ENCODE results near the gene TXNL1.

The TXNL1 gene

DNA sequence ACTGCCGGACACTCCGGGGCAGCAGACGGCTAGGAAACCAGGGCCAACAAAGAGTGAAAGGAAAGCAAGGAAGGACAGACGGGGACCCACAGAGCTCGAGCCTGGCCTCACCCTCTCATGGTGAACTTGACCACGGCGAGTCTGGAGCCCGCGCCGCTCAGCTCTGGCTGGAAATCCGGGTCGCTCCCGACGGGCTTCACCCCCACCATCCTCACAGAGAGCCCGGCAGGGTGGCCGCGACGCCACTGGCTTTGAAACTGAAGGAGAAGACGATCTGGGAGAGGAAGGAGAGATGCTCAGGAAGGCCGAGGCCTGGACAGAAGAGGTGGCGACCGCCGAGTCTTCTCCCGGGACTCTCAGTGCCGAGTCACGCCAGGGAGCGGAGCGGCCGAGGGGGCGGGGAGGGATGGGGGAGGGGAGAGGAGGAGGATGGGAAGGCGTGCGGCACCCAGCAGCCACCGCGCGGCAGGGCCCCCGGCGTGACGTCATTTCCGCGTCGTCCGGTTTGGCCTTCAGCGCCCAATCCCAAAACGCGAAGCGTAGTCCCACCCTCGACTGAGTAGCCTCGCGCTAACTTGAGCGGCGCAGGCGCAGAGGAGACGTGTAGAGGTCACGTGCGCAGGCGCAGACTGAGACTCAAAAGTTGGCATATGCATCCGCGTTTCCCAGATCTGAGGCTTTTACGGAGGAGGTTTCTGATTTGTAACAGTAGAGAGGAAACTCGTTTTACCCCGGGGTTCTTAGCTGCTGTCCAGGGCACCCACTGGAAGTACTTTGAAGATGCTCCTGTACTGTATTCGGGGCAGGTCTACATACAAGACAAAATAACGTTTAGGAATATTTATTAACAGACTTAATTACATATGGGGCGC lies at the start of gene TXNL1:
Gene TXNL1 (minus strand): TSS at position 361 of the 872 bp plus-strand sequence. CDS start 152 bp downstream, at position 209.
- ATAC-seq: peak; percentile 94
- TF ChIP-seq RARB (CRISPR knock-in tag; IDR thresholded peaks at IDR 0.05) (no peak), ZFP30 (CRISPR knock-in tag; IDR thresholded peaks at IDR 0.05) (no peak), OSR1 (CRISPR knock-in tag; IDR thresholded peaks at IDR 0.05) (no peak), GLIS3 (CRISPR knock-in tag; IDR thresholded peaks at IDR 0.05) (no peak), CSDC2 (CRISPR knock-in tag; IDR thresholded peaks at IDR 0.05) (no peak), TOX (CRISPR knock-in tag; IDR thresholded peaks at IDR 0.05; ENCODE audit: borderline replicate concordance) (no peak)
- TF ChIP-seq, protein P1, sequence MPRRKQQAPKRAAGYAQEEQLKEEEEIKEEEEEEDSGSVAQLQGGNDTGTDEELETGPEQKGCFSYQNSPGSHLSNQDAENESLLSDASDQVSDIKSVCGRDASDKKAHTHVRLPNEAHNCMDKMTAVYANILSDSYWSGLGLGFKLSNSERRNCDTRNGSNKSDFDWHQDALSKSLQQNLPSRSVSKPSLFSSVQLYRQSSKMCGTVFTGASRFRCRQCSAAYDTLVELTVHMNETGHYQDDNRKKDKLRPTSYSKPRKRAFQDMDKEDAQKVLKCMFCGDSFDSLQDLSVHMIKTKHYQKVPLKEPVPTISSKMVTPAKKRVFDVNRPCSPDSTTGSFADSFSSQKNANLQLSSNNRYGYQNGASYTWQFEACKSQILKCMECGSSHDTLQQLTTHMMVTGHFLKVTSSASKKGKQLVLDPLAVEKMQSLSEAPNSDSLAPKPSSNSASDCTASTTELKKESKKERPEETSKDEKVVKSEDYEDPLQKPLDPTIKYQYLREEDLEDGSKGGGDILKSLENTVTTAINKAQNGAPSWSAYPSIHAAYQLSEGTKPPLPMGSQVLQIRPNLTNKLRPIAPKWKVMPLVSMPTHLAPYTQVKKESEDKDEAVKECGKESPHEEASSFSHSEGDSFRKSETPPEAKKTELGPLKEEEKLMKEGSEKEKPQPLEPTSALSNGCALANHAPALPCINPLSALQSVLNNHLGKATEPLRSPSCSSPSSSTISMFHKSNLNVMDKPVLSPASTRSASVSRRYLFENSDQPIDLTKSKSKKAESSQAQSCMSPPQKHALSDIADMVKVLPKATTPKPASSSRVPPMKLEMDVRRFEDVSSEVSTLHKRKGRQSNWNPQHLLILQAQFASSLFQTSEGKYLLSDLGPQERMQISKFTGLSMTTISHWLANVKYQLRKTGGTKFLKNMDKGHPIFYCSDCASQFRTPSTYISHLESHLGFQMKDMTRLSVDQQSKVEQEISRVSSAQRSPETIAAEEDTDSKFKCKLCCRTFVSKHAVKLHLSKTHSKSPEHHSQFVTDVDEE (CRISPR knock-in tag; IDR thresholded peaks at IDR 0.05): 0 out of 2 replicates have a peak, but pooled peaks have one; percentile 12
- TF ChIP-seq, protein P2, sequence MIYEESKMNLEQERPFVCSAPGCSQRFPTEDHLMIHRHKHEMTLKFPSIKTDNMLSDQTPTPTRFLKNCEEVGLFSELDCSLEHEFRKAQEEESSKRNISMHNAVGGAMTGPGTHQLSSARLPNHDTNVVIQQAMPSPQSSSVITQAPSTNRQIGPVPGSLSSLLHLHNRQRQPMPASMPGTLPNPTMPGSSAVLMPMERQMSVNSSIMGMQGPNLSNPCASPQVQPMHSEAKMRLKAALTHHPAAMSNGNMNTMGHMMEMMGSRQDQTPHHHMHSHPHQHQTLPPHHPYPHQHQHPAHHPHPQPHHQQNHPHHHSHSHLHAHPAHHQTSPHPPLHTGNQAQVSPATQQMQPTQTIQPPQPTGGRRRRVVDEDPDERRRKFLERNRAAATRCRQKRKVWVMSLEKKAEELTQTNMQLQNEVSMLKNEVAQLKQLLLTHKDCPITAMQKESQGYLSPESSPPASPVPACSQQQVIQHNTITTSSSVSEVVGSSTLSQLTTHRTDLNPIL (CRISPR knock-in tag; IDR thresholded peaks at IDR 0.05; ENCODE audit: low read depth): no peak

DNA sequence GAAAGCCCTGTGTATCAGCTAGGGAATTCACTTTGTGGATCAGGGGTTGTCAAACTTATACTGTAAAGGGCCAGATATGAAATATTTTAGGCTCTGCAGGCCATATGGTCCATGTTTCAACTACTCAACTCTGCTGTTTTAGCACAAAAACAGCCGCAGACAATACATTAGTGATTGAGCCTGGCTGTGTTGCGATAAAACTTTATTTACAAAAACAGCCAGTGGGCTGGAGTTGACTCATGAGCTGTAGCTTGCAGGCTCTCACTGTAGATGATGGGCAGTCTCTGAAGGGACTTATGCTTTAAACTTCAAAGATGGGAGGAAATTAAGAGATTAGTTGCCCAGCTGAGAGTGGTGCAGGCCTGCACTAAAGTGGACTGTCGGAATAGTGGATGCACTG lies 45.9 kb upstream of the TXNL1 start:
- TF ChIP-seq TOX (CRISPR knock-in tag; IDR thresholded peaks at IDR 0.05; ENCODE audit: borderline replicate concordance) (no peak), ARNTL (CRISPR knock-in tag; IDR thresholded peaks at IDR 0.05; ENCODE audit: borderline replicate concordance, low read depth) (no peak), CSDC2 (CRISPR knock-in tag; IDR thresholded peaks at IDR 0.05) (no peak), RARB (CRISPR knock-in tag; IDR thresholded peaks at IDR 0.05) (no peak), SNAI2 (CRISPR knock-in tag; IDR thresholded peaks at IDR 0.05) (no peak), ESRRG (CRISPR knock-in tag; IDR thresholded peaks at IDR 0.05) (no peak), BACH2 (CRISPR knock-in tag; IDR thresholded peaks at IDR 0.05; ENCODE audit: borderline replicate concordance) (no peak), ZNF8 (CRISPR knock-in tag; IDR thresholded peaks at IDR 0.05) (no peak), ZNF70 (CRISPR knock-in tag; IDR thresholded peaks at IDR 0.05) (no peak), ZFP30 (CRISPR knock-in tag; IDR thresholded peaks at IDR 0.05) (no peak), ZNF565 (CRISPR knock-in tag; conservative IDR thresholded peaks at IDR 0.05; ENCODE audit: low read depth) (no peak), ZC3H10 (CRISPR knock-in tag; IDR thresholded peaks at IDR 0.05) (no peak), TCF4 (CRISPR knock-in tag; IDR thresholded peaks at IDR 0.05; ENCODE audit: borderline replicate concordance) (no peak), PPARA (CRISPR knock-in tag; IDR thresholded peaks at IDR 0.05; ENCODE audit: borderline replicate concordance) (no peak)
- TF ChIP-seq, protein P3, sequence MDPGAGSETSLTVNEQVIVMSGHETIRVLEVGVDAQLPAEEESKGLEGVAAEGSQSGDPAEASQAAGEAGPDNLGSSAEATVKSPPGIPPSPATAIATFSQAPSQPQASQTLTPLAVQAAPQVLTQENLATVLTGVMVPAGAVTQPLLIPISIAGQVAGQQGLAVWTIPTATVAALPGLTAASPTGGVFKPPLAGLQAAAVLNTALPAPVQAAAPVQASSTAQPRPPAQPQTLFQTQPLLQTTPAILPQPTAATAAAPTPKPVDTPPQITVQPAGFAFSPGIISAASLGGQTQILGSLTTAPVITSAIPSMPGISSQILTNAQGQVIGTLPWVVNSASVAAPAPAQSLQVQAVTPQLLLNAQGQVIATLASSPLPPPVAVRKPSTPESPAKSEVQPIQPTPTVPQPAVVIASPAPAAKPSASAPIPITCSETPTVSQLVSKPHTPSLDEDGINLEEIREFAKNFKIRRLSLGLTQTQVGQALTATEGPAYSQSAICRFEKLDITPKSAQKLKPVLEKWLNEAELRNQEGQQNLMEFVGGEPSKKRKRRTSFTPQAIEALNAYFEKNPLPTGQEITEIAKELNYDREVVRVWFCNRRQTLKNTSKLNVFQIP (CRISPR knock-in tag; IDR thresholded peaks at IDR 0.05; ENCODE audit: borderline replicate concordance, low read depth): no peak
- TF ChIP-seq, protein P4, sequence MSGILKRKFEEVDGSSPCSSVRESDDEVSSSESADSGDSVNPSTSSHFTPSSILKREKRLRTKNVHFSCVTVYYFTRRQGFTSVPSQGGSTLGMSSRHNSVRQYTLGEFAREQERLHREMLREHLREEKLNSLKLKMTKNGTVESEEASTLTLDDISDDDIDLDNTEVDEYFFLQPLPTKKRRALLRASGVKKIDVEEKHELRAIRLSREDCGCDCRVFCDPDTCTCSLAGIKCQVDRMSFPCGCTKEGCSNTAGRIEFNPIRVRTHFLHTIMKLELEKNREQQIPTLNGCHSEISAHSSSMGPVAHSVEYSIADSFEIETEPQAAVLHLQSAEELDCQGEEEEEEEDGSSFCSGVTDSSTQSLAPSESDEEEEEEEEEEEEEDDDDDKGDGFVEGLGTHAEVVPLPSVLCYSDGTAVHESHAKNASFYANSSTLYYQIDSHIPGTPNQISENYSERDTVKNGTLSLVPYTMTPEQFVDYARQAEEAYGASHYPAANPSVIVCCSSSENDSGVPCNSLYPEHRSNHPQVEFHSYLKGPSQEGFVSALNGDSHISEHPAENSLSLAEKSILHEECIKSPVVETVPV (CRISPR knock-in tag; IDR thresholded peaks at IDR 0.05): no peak
- TF ChIP-seq, protein P2 (CRISPR knock-in tag; IDR thresholded peaks at IDR 0.05; ENCODE audit: low read depth): no peak
- TF ChIP-seq, protein P5, sequence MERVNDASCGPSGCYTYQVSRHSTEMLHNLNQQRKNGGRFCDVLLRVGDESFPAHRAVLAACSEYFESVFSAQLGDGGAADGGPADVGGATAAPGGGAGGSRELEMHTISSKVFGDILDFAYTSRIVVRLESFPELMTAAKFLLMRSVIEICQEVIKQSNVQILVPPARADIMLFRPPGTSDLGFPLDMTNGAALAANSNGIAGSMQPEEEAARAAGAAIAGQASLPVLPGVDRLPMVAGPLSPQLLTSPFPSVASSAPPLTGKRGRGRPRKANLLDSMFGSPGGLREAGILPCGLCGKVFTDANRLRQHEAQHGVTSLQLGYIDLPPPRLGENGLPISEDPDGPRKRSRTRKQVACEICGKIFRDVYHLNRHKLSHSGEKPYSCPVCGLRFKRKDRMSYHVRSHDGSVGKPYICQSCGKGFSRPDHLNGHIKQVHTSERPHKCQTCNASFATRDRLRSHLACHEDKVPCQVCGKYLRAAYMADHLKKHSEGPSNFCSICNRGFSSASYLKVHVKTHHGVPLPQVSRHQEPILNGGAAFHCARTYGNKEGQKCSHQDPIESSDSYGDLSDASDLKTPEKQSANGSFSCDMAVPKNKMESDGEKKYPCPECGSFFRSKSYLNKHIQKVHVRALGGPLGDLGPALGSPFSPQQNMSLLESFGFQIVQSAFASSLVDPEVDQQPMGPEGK (CRISPR knock-in tag; IDR thresholded peaks at IDR 0.05; ENCODE audit: borderline replicate concordance): no peak
- no peak for ATAC-seq

Data from SK-N-SH treated with all-trans-retinoic acid at 6 μM for 48 hours (cell line).